Eye (tissue), 1 donor: ENCODE data around the gene ACKR1.

Source experiments
- DNase-seq: peaks from one replicate; pipeline ENCODE4 v3.0.0-alpha.2; 2015

ACKR1 gene

GRCh38 chr1:159223004-159223403 lies 18.3 kb downstream of the ACKR1 start:
- no peak for DNase-seq

- DNase-seq: no peak
These were observed 23.9 kb downstream of the ACKR1 start for GRCh38 chr1:159228554-159228953.

GRCh38 chr1:159229260-159229885 lies 24.7 kb downstream of the ACKR1 start:
- DNase-seq: no peak

- no peak for DNase-seq
These were observed 25.2 kb downstream of the ACKR1 start for GRCh38 chr1:159229896-159230295.

GRCh38 chr1:159239551-159240220 lies 35.0 kb downstream of the ACKR1 start:
- DNase-seq: no peak

- DNase-seq: no peak
These were observed 42.6 kb downstream of the ACKR1 start for GRCh38 chr1:159247266-159247665.

- DNase-seq: no peak
These were observed 43.6 kb downstream of the ACKR1 start for GRCh38 chr1:159248311-159248710.

GRCh38 chr1:159250638-159251216 lies 46.1 kb downstream of the ACKR1 start:
- peak; percentile 8 for DNase-seq
